Bone marrow (tissue), 2 donors: ENCODE results near the gene SRP54.
"Not testable (repeated sequence)": the region's sequence is repeated elsewhere in the genome, so short reads cannot be mapped to it uniquely, and the experiment has no call there.

Source experiments
- DNase-seq, 2 donors: peaks; one replicate each; lab custom pipeline; 2025; lab: John Stamatoyannopoulos, UW

The SRP54 gene

DNA sequence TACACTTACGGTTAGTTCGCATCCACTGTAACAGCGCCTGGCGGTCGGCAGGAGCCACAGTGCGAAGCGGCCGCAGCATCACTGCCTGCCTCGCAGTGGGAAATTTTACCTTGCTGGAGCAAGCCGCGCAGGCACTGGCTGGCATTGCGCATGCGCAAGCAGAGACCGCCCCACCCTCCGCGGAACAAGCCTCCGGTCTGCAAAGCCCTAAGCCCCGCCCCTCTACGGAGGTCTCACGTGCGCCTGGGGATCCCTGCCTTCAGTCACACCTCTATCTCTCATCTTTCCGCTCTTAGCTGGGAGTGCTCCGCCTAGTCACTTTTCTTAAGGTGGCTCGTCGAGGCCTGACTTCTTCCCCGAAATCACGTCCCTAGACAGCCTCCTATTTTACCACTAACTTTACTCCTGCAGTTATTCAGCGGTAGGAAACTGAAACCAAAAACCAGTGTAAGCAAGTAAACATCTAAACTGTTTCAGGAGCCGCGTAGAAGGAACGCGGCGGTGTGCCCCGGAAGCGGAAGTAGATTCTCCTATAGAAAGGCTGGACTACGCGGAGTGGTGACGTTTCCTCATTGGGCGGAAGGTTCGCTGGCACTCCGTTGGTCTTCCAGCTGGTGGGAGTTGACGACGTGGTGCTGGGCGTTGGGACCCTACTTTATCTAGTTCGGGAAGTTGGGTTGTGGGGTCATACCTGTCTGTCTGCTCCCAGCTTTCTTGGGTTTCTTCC lies at the start of gene SRP54:
Gene SRP54 (plus strand): TSS at position 572 of the 727 bp plus-strand sequence. CDS start 13,718 bp downstream, outside the sequence.
- peak; percentile 93 to 98 for DNase-seq

DNA sequence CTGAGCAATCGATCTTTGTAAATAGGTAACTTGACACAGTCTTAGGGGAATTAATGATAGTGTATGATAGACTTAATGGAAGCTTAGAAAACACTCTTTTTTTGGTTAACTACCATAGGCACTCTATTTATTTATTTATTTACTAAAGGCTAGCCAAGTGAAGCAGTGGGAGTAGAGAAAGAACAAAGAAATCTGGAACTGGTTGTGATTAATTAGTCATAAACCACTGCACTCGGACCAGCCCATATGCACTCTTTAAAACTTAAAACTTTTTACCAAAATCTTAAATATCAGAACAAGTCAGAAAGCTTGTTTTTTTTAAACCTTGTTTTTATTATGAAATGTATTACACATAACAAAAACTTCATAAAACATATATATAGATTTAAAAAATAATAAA lies 49.5 kb upstream of the SRP54 start:
- no peak for DNase-seq

DNA sequence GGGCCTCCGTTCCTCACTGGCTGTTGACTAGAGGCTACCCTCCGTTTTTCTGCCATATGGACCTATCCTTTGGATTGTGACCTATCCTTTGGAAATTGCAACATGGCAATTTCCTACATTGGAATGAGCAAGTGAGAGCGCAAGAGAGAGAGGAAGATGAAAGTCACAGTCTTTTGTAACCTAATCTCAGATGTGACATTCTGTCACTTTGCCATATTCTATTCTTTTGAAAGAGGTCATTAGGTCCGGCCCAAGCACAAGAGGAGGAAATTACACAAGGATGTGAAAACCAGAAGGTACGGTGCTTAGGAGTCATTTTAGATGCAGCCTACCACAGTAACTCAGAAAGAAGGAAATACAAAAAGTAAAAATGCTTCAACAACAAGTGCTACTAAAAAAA lies 47.3 kb upstream of the SRP54 start:
- DNase-seq: no peak

DNA sequence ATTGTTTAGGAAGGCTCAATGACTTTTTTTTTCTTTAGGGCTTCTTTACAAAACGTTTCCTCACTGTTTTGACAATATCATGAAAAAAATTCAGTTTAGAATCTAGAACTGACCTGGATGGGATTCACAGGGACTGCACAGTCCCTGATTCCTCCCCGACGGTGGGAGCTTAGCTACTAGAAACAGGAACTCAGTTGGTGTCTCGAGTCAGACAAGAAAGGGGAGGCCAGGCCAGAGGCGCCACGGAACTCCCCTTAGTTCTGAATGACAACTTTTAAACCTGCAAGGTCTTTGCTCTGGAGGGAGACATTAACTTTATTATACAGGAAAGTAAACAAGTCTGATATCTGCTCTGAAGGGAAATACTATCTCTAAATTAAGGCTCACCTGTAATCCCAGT lies 45.4 kb upstream of the SRP54 start:
- no peak for DNase-seq

DNA sequence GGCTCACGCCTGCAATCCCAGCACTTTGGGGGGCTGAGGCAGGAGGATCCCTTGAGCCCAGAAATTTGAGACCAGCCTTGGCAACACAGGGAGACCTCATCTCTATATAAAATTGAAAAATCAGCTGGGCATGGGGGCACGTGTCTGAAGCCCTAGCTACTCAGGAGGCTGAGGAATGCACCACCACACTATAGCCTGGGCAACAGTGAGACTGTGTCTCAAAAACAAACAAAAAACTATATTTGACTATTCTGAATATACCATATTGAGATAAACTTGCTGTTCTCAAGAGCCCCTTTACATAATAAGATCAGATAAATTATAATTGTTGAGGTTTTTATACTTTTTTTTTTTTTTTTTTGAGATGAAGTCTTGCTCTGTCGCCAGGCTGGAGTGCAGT lies 44.9 kb upstream of the SRP54 start:
- no peak for DNase-seq

DNA sequence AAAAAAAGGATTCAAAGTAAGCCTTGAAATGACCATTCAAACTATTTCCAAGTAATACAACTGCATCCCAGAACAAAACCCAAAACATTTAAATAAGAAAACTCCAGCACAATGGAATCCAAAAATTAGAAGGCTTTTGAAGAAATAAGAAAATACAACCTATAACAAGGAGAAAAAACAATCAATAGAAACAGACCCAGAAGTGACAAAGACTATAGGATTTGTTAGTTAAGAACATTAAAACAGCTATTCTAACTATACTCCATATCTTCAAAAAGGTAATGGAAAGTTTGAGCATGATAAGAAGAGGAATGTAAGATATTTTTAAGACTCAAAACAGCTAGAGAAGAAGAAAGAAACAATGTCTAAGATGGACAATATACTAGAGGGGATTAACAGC lies 39.3 kb upstream of the SRP54 start:
- DNase-seq: no peak

DNA sequence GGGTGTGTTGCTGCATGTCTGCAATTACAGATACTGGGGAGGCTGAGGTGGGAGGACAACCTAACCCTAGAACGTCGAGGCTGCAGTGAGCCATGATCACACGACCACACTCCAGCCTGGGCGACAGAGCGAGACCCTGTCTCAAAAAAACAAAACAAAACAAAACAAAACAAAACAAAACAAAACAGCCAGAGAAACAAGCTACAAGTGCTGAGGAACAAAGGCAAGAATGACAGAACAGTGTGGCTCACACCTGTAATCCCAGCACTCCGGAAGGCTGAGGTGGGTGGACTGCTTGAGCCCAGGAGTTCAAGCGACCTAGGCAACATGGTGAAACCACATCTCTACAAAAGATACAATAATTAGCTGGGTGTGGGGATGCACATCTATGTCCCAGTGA lies 38.0 kb upstream of the SRP54 start:
- DNase-seq: no peak

DNA sequence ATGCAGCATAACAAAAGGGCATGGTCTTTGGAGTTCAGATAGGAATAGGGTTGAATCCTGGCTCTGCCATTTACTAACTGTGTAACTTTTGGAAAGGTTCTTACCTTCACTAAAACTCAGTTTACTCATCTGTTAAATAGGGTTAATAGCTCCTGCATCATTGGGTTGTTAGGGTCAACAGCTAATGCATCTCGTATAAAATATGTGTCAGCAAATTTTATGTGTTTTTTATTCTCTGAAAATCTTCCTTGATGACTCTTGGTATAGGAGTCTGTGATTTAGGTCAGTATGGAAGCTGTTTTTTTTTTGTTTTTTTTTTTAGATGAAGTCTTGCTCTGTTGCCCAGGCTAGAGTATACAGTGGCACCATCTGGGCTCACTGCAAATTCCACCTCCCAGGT lies 36.1 kb upstream of the SRP54 start:
- no peak for DNase-seq

DNA sequence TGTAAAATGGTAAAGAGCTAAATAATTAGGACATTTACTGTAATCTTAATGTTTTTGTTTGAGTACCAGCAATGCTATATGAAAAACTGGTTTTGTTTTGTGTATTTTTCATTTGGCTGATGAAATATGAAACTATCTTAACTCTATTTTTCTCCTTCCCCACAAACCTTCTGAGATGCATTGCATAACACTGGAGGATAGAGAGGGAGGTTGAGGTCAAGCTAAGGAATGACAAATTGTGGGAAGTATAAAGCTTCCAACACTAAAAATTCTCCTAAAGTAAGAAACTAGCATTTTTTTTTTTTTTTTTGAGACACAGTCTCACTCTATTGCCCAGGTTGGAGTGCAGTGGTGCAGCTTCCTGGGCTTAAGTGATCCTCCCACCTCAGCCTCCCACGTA lies 31.5 kb upstream of the SRP54 start:
- no peak for DNase-seq

DNA sequence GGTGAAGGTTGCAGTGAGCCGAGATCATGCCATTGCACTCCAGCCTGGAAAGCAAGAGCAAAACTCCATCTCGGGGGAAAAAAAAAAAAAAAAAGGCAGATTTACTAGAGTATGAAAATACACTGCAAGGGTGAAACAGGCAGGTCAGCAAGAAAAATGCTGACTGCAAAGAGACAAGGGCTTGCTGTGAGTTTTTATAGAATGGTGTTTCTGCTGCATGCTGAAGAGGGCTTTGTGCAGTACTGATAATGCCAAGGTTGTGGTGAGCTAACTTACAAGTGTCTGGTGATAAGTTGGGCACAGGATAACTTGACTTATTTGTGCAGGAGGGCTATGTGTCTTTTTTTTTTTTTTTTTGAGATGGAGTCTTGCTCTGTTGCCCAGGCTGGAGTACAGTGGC lies 25.9 kb upstream of the SRP54 start:
- DNase-seq: no peak

DNA sequence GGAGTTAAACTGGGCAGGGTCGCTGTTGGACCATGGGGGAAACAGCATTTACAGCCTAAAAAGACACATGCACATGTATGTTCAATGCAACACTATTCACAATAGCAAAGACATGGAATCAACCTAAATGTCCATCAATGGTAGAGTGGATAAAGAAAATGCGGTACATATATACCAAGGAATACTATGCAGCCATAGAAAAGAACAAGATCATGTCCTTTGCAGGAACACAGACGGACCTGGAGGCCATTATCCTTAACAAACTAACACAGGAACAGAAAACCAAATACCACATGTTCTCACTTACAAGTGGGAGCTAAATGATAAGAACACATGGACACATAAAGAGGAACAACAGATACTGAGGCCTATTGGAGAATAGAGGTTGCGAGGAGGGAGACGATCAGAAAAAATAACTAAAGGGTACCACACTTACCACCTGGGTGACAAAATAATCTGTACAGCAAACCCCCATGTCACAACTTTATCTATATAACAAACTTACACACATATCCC lies 25.0 kb upstream of the SRP54 start:
- no peak for DNase-seq

DNA sequence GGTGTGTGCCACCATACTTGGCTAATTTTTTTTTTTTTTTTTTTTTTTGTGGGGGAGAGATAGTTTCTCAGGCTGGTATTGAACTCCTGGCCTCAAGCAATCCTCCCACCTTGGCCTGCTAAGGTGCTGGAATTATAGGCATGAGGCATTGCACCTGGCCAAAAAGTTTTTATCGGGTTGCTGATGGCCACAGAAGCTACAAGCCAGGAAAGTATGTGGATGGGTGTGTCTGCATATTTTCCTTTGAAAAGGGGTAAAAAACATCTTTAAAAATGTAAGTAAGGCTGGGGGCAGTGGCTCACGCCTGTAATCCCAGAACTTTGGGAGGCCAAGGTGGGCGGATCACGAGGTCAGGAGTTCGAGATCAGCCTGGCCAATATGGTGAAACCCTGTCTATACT lies 20.7 kb upstream of the SRP54 start:
- not testable (repeated sequence) for DNase-seq

DNA sequence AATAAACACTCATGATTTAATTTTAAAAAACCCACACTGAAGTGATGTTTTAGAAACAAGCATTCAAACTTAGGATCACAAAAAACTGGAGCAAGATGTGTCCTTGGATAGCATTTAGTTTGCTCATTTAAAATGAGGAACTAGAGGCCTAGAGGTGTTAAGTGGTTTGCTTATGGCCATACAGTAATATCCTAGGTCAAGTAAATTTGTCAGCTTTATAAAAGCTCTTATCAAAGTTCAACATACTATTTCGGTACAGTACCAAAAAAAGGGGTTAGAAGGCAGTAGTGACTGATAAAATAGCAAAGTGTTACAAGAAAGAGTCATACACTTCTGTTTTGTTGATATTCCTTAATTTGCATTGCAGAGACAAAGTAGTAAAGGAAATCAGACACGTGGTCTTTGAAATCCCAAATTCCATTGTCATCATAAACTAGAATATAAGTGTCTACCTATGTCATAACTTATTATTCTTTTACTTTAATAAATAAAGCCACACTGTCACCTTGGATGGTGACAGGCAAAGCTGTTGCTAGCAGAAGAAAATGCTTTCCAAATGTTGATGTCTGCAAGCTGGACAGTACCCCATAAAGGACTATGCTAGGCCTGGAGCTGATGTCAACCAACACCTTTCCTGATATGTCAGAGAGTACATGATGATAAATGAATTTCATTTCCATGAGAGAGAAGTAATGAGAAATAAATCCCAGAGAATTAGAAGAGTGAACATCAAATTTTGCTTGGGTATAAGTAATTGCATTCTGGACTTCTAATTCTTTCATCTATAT lies 17.6 kb upstream of the SRP54 start:
- DNase-seq: no peak

DNA sequence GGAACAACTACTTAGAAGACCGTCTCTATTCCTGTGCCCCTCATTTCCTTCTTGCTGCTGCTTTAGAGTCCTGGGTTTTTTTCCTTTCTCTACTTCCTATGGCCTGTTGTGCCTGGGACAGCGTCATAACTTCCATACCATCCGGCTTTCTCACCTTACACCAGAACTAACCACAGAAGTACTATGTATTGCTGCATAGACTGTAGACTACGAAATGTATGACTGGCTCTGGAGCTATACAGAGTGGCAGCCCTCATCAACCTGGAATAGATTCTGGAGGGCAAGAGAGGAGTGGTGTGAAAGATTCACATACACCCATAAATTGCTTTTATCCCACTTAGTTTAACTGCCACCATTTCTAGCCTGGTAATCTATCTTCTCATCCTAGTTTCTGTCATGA lies 16.9 kb upstream of the SRP54 start:
- no peak for DNase-seq

DNA sequence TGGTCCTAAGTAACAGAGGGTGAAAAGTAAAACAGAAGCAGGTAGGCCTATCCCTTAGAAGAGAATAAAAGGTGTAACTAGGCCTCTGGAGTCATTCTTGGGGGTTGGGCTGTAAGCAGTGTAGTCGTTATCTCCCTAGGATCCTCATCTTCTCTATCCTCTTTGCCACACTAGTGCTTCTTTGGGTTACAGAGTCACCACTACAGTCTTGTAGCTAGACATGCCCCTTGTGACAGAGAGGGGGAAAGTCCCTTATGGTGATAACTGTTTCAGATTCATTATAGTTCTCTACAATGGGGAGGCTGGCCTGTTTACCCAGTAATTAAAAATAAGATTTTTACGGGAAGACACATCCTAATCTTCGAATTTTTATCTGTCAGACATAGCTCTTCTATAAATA lies 16.4 kb upstream of the SRP54 start:
- no peak for DNase-seq

DNA sequence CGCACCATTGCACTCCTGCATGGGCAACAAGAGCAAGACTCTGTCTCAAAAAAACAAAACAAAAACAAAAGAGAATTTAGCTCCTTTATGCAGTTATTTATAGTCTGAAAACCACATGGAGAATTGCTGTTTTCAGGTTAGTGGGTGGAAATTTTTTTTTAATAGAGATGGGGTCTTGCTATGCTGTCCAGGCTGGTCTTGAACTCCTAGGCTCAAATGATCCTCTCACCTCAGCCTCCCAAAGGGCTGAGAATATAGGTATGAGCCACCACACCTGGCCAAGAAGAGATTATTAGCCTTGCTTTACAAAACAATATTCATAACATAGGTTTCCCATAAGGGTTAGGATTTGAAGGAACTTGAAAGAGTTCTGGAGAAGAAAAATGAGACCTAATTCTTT lies 12.1 kb upstream of the SRP54 start:
- no peak for DNase-seq

DNA sequence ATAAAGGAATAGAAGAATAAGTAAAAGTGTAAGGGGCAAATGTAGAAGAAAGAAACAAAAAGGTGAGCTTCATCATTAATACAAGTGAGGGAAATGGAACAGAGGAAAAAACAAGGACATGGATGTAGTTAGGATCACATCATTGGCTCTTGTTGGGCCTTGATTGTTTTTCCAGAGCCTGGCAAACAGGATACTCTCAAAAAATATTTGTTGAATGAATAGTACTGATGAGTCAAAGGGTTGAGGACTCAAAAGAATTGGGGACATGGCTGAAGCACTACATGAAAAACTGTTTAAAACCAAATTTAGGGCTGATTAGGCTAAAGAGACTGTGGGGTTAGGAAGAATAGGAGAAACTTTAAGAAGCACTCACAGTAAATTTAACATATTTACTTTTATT lies 11.4 kb upstream of the SRP54 start:
- no peak for DNase-seq

DNA sequence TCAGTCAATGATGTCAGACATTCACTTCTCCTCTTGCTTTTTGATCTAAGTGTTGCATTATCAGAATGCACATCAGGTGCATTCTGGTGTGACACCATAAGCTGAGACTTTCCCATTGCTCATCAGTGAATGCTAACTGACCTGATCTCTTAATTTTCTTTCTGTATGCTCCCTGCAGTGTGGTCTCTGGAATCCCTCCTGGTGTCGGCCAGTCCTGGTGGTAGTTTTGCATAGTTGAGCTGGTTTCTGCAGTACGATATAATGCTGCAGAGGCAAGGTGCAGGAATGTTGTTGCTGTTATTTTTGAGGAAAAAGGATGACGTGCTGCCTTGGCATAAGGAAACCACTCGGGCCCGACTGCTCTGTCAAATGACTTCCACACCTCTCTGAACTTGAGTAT lies 11.0 kb upstream of the SRP54 start:
- no peak for DNase-seq

DNA sequence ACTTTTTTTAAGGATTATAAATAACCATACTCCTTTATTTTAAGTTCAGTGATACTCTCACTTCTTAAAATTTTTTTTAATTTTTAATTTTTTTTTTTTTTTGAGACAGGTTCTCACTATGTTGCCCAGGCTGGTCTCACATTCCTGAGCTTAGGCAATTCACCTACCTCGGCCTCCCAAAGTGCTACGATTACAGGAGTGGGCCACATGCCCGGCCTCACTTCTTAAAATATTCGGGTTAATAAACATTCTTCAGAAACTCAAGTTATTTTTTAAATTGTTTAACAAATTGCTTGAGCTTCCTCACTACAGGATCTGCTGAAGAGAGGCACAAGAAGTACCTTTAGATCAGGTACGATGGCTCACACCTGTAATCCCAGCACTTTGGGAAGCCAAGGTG lies 4.3 kb upstream of the SRP54 start:
- DNase-seq: no peak

DNA sequence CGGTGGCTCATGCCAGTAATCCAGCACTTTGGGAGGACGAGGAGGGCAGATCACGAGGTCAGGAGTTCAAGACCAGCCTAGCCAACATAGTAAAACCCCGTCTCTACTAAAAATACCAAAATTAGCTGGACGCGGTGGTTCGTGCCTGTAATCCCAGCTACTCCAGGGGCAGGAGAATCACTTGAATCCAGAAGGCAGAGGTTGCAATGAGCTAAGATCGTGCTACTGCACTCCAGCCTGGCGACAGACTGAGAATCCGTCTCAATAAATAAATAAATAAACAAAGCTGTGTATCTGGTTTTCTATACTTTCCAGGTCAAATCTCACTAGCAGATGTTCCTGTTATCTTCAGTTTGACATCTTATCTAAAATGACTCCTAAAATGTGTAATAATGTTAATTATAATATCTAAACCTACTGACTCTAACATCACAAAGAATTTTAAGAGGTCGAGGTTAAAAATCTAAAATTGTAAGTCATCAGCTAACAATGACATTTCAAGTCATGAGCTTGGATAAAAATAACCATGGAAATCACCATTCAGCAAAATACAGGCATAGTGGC lies 2.4 kb upstream of the SRP54 start:
- no peak for DNase-seq

DNA sequence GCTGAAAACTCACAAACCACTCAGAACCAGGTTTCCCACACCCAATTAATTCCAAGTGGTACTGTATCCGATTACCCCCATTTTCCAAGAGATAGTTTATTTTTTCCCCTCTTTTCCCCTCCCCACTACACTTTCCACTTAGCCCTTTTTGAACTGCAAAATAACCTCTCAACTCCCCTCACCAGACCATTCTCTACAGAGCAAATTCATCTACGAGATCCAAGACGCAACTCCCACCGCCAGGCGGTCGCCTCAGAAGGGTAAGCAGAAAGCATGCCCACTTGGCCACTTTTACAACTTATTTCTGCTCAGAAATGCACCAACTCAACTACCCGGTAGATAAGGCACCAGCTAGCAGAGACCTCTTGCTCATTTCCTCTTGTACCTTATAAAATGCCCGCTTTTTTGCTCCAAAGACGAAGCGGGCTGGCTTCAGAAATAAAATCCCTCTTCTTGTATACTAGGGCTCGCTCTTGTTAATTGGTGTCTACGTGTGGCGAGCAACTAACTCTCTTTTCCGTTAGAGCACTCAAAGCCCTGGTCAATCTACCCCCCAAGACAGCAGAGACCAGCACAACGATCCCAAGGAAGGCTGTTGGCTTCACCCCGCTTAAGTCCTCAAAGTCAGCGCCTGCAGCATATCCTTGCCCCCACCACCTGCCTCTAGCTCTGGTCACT lies 910 bp upstream of the SRP54 start:
- DNase-seq: peak in 1 of 2 donors; percentile 36

DNA sequence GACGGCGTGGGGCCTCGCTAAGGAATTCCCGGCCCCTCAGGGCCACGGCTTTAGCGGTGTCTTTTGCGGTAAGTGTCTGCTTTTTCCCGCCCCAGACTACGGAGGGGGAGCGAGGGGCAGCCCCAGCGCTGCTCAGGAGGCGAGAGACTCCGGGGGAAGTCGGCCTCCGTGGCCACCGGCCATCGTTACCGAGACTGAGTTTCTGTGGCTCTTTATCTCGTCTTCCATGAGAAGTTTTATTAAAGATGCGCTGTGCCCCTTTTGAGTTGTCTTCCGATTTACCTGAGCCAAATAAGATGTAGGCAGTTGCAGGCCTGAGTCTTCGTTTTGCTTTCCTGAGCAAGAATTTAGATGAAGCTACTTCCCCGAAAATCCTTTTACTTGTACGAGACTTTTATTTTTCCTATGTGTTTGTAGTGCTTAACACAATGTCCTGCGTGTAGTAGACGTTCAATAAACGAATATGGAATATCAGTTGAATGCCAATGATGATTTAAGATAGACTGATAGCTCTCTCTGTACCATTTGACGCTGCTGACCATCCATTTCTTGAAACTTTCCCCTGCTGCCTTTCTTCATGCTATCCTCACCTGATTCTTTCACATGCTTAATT lies 462 bp downstream of the SRP54 start:
- DNase-seq: no peak
